IMR-90 (cell line): ENCODE measurements around the gene ERVH48-1.

Experiments used
- BHLHE40 ChIP-seq: fragments of 150-350 bp; IDR thresholded peaks from 2 replicates; pipeline ENCODE4 v1.6.1; 2016; ENCODE audit warnings: mild to moderate bottlenecking, low read depth, low read length
- CEBPB ChIP-seq: IDR thresholded peaks from 2 replicates; pipeline ENCODE4 v1.6.1; 2012; ENCODE audit warnings: low read depth, low read length, improper control_type of control experiment
- CHD1 ChIP-seq: IDR thresholded peaks from 2 replicates; pipeline ENCODE4 v1.6.1; 2012; ENCODE audit warnings: low read depth, low read length, improper control_type of control experiment
- ELK1 ChIP-seq: fragments of 150-350 bp; IDR thresholded peaks from 2 replicates; pipeline ENCODE4 v1.6.1; 2016; ENCODE audit warnings: low read depth, mild to moderate bottlenecking, low read length, moderate library complexity, borderline replicate concordance
- MAFK ChIP-seq: IDR thresholded peaks from 2 replicates; pipeline ENCODE4 v1.6.1; 2012; ENCODE audit warnings: low read depth, low read length, improper control_type of control experiment
- MAZ ChIP-seq: IDR thresholded peaks from 2 replicates; pipeline ENCODE4 v1.6.1; 2012; ENCODE audit warnings: low read depth, mild to moderate bottlenecking, low read length, improper control_type of control experiment, moderate library complexity, borderline replicate concordance
- MXI1 ChIP-seq: IDR thresholded peaks from 2 replicates; pipeline ENCODE4 v1.6.1; 2012; ENCODE audit warnings: low read depth, mild to moderate bottlenecking, low read length, moderate library complexity, borderline replicate concordance
- POLR2A ChIP-seq: IDR thresholded peaks from 2 replicates; pipeline ENCODE4 v1.6.1; 2012; ENCODE audit warnings: mild to moderate bottlenecking, low read depth, low read length
- RAD21 ChIP-seq: IDR thresholded peaks from 2 replicates; pipeline ENCODE4 v1.6.1; 2012; ENCODE audit warnings: low read length, improper control_type of control experiment
- RCOR1 ChIP-seq: IDR thresholded peaks from 2 replicates; pipeline ENCODE4 v1.6.1; 2012; ENCODE audit warnings: mild to moderate bottlenecking, low read length, improper control_type of control experiment; ENCODE audit not compliant: insufficient replicate concordance
- RFX5 ChIP-seq: IDR thresholded peaks from 2 replicates; pipeline ENCODE4 v1.8.0; 2012; ENCODE audit warnings: low read depth, mild to moderate bottlenecking, low read length, moderate library complexity
- SMC3 ChIP-seq: fragments of 150-350 bp; IDR thresholded peaks from 2 replicates; pipeline ENCODE4 v1.6.1; 2016; ENCODE audit warnings: low read depth, mild to moderate bottlenecking, antibody characterized with exemption, low read length, moderate library complexity
- USF2 ChIP-seq: fragments of 150-350 bp; IDR thresholded peaks from 2 replicates; pipeline ENCODE4 v1.6.1; 2017; ENCODE audit warnings: mild to moderate bottlenecking, antibody characterized with exemption, low read length, low read depth
- TF ChIP-seq, protein P1 (sequence below): conservative IDR thresholded peaks from 2 replicates; pipeline ENCODE4 v1.5.1; 2012; ENCODE audit warnings: mild to moderate bottlenecking, low read depth, low read length, improper control_type of control experiment

GRCh38 chr21:42965211-42965560, 39.8 kb upstream of the ERVH48-1 start:
- TF ChIP-seq RAD21 (no peak), CEBPB (no peak), USF2 (no peak), RFX5 (no peak), POLR2A (no peak), MAFK (no peak), CHD1 (no peak), RCOR1 (no peak), ELK1 (no peak), SMC3 (no peak), MXI1 (no peak), BHLHE40 (no peak), MAZ (no peak)
- TF ChIP-seq, protein P1, sequence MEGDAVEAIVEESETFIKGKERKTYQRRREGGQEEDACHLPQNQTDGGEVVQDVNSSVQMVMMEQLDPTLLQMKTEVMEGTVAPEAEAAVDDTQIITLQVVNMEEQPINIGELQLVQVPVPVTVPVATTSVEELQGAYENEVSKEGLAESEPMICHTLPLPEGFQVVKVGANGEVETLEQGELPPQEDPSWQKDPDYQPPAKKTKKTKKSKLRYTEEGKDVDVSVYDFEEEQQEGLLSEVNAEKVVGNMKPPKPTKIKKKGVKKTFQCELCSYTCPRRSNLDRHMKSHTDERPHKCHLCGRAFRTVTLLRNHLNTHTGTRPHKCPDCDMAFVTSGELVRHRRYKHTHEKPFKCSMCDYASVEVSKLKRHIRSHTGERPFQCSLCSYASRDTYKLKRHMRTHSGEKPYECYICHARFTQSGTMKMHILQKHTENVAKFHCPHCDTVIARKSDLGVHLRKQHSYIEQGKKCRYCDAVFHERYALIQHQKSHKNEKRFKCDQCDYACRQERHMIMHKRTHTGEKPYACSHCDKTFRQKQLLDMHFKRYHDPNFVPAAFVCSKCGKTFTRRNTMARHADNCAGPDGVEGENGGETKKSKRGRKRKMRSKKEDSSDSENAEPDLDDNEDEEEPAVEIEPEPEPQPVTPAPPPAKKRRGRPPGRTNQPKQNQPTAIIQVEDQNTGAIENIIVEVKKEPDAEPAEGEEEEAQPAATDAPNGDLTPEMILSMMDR, result no peak
